IgD-negative memory B cell (primary cell): ENCODE results near the gene DDX10. TPM values are rescaled to one million over a fixed set of nuclear protein-coding genes. Genes with fewer than 3 reads are reported as not detected.
"Not testable (repeated sequence)": the region's sequence is repeated elsewhere in the genome, so short reads cannot be mapped to it uniquely, and the experiment has no call there.

ENCODE experiments used
- H3K27ac Mint-ChIP-seq, 3 donors: one replicate each; pipeline ENCODE4 v1.8.0; 2020 to 2022; ENCODE audit warnings: mild to moderate bottlenecking in 3 of 3, mixed read lengths in 3 of 3, moderate library complexity in 1 of 3
- H3K27me3 Mint-ChIP-seq: one replicate; pipeline ENCODE4 v1.8.0; 2021; ENCODE audit warnings: mixed read lengths
- H3K36me3 Mint-ChIP-seq: one replicate; pipeline ENCODE4 v1.8.0; 2020; ENCODE audit warnings: mild to moderate bottlenecking, mixed read lengths
- H3K4me1 Mint-ChIP-seq, 3 donors: one replicate each; pipeline ENCODE4 v1.8.0; 2020 to 2022; ENCODE audit warnings: mixed read lengths in 3 of 3, mild to moderate bottlenecking in 1 of 3
- H3K4me3 Mint-ChIP-seq, 4 donors: one replicate each; pipeline ENCODE4 v1.8.0; 2020 to 2022; ENCODE audit warnings: mild to moderate bottlenecking in 4 of 4, mixed read lengths in 4 of 4, moderate library complexity in 3 of 4
- H3K9me3 Mint-ChIP-seq, 3 donors: one replicate each; pipeline ENCODE4 v1.8.0; 2020 to 2021; ENCODE audit warnings: mixed read lengths in 3 of 3, mild to moderate bottlenecking in 1 of 3
- polyA plus RNA-seq: library from polyadenylated mRNA; unstranded; fragments of 300-500 nt; fragmentation: Illumina TruSeq; gene quantifications from one replicate; pipeline ENCODE4 v1.2.3, GENCODE V29; 2021

DDX10 gene
- polyA plus RNA-seq, 1 donor from 2014 or later: 19.5 TPM

DNA sequence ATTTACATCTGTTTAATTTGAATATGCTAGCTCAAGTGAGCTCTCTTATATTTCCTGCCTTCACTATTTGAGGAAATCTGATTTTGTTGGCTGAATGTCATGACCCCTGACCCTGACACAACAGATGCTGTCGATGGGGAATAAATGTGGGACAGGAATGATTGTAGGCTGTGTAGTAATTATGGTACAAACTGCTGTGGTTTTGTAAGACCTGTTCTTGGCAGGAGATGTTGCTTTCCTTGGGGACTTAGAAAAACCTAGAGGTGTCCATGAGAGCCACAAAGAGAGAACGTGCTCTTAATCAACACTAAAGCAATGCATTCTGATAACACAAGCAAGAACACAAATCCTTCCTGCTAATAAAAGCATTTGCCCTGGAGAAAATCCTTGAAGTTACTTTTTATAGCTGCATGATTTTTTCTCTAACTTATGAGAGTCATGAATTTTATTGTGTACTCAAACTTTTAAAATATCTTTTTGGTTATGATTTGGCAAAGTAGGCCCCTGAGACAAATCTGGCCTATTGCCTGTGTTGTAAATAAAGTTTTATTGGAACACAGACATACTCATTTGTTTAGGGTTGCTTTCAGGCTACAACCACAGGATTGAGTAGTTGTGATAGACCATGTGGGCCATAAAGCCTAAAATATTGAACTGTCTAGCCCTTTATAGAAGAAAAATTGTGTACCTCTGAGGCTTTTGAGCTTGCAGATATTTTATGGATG is 90.2 kb downstream of the DDX10 start:
- no peaks in the 10 kb centered on the region for H3K9me3 Mint-ChIP-seq
- peaks cover 6% of the 10 kb centered on the region for H3K36me3 Mint-ChIP-seq
- H3K27ac Mint-ChIP-seq: no peak overlapping the region
- no peaks in the 10 kb centered on the region for H3K27me3 Mint-ChIP-seq
- H3K4me3 Mint-ChIP-seq: no peak overlapping the region
- H3K4me1 Mint-ChIP-seq: peaks cover 20 to 43% (median 32%) of the 10 kb centered on the region in 3 donors

DNA sequence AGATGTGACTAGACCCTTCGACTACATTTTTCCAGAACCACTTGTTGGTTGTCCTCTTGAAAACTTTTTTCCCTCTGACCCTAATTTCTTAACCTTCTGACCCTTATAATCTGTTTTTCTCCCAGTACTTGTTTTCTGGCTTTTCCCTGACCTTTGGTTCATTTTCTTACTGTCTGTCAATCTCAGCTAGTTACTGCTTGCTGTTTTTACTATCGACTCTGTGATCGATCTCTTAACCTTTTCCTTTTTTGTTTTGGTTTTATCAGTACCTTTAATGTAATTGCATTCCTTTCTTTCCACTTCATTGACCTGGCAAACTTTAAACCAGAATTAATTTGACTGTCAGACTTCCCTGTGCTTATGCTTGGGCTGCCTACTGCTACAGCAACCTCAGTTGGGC is 92.8 kb downstream of the DDX10 start:
- H3K27ac Mint-ChIP-seq: no peak overlapping the region
- peaks cover 17 to 26% (median 18%) of the 10 kb centered on the region in 3 donors for H3K4me1 Mint-ChIP-seq
- H3K4me3 Mint-ChIP-seq: no peak overlapping the region
- H3K36me3 Mint-ChIP-seq: peaks cover 1% of the 10 kb centered on the region
- H3K27me3 Mint-ChIP-seq: no peaks in the 10 kb centered on the region
- no peaks in the 10 kb centered on the region for H3K9me3 Mint-ChIP-seq

DNA sequence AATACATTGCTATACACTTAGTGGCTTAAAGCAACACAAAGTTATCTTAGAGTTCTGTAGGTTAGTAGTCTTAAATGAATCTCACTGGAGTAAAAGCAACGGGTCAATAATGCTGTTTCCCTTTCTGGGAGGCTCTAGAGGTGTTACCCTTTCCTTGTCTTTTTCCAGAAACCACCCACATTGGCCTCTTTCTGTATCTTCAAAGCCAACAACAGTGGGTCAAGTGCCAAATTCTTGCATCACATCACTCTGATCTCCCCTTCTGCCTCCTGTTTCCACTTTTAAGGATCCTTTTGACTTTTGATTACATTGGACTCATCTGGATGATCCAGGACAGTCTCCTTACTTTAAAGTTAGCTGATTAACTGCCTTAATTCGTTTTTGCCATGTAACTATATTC is 93.6 kb downstream of the DDX10 start:
- H3K27ac Mint-ChIP-seq: no peak overlapping the region
- no peaks in the 10 kb centered on the region for H3K27me3 Mint-ChIP-seq
- peaks cover 19 to 32% (median 19%) of the 10 kb centered on the region in 3 donors for H3K4me1 Mint-ChIP-seq
- H3K36me3 Mint-ChIP-seq: peaks cover 5% of the 10 kb centered on the region
- H3K4me3 Mint-ChIP-seq: no peak overlapping the region
- no peaks in the 10 kb centered on the region for H3K9me3 Mint-ChIP-seq

DNA sequence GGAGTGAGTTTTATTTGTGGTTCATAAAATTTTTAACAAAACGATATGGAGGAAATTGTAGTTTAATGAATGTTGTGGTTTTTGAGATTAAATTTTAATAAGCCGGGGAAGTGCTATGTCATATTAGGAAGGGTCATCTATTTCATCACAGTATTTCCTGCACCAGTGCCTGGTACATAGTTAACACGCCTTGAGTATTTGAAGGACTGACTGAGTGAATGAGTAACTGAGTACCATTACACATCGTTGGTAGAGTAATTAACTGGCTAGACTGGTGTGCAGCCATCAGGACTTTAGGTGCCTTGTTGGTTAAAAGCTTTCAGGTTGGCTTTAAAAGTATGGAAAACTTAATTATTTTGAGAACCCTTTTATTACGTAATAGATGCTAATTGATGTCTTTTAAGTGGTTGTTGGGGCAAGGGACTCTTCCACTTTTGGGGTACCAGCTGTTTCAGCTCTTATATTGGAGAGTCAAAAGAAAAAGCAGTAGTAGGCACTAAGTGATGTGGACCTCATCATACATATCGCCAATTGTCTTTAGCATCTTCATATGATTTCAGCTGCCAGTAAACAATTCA is 101.8 kb downstream of the DDX10 start:
- no peaks in the 10 kb centered on the region for H3K9me3 Mint-ChIP-seq
- H3K27me3 Mint-ChIP-seq: no peaks in the 10 kb centered on the region
- no peak overlapping the region for H3K4me3 Mint-ChIP-seq
- peaks cover 17% of the 10 kb centered on the region for H3K36me3 Mint-ChIP-seq
- peaks cover 7 to 20% (median 7%) of the 10 kb centered on the region in 3 donors for H3K4me1 Mint-ChIP-seq
- no peak overlapping the region for H3K27ac Mint-ChIP-seq

DNA sequence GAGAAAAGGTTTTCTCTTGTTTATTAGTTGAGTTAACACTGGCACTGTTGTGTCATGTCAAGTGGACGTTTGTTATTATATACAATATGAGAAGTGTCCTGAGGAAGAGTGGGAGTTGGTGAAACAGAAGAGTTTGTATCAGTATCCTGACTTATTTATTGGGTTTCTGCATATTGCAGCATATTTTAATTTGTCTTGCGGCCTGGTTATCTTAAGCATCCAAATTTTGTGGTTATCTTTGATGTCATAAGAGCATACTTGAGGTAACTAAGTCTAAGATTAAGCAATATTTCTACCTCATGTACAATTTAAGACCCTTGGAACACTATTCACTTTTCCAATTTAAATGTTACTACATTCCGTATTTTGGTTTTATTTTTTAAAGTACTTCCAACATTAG is 103.5 kb downstream of the DDX10 start:
- Mint-ChIP-seq H3K4me1 (peaks cover 4 to 13% (median 8%) of the 10 kb centered on the region in 3 donors), H3K36me3 (peaks cover 14% of the 10 kb centered on the region), H3K27me3 (no peaks in the 10 kb centered on the region), H3K9me3 (no peaks in the 10 kb centered on the region), H3K27ac (no peak overlapping the region), H3K4me3 (no peak overlapping the region)

DNA sequence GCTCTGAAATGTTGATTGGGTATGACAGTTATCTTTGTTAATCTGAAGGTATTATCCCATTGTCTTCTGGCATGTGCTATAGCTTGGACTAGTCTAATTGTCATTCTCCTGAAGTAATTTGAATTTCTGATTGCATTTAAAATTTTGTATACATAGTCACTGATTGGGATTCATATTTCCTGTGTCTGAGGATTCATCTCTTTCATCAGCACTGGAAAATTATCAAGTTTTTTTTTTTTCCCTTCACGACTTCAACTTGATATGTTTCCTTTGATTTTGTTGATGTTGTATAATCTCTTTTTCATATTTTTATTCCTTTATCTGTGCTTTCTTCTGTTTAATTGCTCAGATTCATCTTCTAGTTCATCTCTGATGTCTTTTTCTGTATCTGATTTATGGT is 104.1 kb downstream of the DDX10 start:
- no peaks in the 10 kb centered on the region for H3K9me3 Mint-ChIP-seq
- H3K27ac Mint-ChIP-seq: no peak overlapping the region
- H3K36me3 Mint-ChIP-seq: peaks cover 14% of the 10 kb centered on the region
- no peaks in the 10 kb centered on the region for H3K27me3 Mint-ChIP-seq
- H3K4me1 Mint-ChIP-seq: peaks cover 4 to 16% (median 8%) of the 10 kb centered on the region in 3 donors
- H3K4me3 Mint-ChIP-seq: no peak overlapping the region

DNA sequence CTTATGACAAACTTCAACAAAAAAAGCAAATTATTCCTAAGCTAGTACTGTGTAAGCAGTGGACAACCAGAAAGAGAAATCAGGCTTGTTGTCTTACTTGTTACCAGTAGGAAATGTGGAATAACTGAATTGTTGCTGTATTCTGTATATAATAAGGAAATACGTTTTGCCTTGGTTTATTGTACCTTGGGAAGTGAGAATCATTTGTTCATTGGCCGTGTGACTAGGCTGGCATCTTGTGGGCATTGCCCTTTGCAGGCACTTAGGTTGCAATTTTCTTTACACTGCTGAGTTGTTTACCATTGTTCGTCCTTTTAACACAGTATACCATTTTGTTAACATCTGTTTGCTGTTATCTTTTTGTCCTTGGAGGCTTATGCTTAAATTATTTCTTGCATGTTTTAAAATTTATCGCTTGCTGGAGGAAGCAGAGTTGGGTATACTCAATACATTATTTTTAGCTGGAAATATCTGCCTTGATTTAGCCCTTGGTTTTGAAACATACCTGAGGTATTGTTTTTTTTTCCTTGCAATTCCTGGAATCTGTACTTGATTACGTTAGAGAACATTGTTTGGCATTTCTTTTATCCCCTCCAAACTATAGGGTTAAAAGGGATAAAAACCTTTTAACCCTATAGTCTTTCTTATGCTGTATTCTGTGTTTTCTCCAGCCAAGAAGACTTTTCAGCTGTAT is 109.3 kb downstream of the DDX10 start:
- no peaks in the 10 kb centered on the region for H3K27me3 Mint-ChIP-seq
- no peak overlapping the region for H3K4me3 Mint-ChIP-seq
- H3K36me3 Mint-ChIP-seq: peaks cover 7% of the 10 kb centered on the region
- H3K9me3 Mint-ChIP-seq: peaks cover 0 to 4% (median 3%) of the 10 kb centered on the region in 3 donors
- no peak overlapping the region for H3K27ac Mint-ChIP-seq
- peaks cover 5 to 10% (median 9%) of the 10 kb centered on the region in 3 donors for H3K4me1 Mint-ChIP-seq

DNA sequence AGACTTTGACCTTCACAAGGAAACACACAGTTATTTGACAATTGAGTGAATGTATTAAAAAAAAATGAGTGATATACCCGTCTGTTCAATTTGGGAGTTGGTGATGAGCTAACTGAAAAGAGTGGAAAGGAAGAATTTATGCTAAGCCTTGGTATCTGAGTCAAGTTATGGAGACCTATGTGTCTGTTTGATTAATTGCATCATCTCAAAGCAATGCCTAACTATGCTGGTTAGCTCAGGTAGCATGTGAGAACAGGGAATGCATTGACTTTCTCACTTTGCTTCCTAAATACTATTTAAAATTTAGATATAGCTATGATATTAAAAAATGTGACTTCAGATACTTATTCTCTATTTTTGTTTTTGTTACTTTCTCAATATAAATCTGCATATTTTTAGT is 110.5 kb downstream of the DDX10 start:
- Mint-ChIP-seq H3K27me3 (no peaks in the 10 kb centered on the region), H3K4me1 (peaks cover 13 to 16% (median 15%) of the 10 kb centered on the region in 3 donors), H3K9me3 (peaks cover 0 to 4% (median 3%) of the 10 kb centered on the region in 3 donors), H3K4me3 (no peak overlapping the region), H3K27ac (no peak overlapping the region), H3K36me3 (peaks cover 7% of the 10 kb centered on the region)

DNA sequence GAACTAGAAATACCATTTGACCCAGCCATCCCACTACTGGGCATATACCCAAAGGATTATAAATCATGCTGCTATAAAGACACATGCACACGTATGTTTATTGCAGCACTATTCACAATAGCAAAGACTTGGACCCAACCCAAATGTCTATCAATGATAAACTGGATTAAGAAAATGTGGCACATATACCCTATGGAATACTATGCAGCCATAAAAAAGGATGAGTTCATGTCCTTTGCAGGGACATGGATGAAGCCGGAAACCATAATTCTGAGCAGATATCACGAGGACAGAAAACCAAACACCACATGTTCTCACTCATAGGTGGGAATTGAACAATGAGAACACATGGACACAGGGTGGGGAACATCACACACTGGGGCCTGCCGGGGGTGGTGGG is 114.3 kb downstream of the DDX10 start:
- not testable (repeated sequence) for H3K36me3 Mint-ChIP-seq, H3K27me3 Mint-ChIP-seq, H3K9me3 Mint-ChIP-seq, H3K27ac Mint-ChIP-seq, H3K4me3 Mint-ChIP-seq
- H3K4me1 Mint-ChIP-seq: peaks cover 15 to 17% (median 16%) of the 10 kb centered on the region in 3 donors

DNA sequence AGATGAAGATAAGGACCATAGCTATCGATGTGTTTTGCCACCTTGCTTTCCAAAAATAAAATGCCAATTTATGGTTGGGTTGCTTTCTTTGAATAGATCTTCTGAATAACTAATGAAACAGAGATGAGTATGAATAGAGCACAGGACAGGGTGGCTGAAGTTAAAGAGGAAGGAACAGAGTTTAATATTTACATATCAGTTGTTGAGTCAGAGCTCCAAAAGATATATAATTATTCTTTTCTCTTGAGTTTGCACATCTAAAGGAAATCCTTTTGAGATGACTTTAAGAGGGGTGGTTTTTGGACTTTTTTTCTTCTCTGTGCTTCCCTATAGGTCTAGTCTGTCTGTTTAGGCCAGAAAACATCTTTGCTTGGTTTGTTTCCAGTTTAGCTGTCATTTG is 115.2 kb downstream of the DDX10 start:
- Mint-ChIP-seq H3K4me3 (peak overlapping the region in 1 of 4 donors; percentile 82), H3K9me3 (peaks cover 0 to 4% (median 3%) of the 10 kb centered on the region in 3 donors), H3K36me3 (peaks cover 9% of the 10 kb centered on the region), H3K4me1 (peaks cover 11 to 19% (median 17%) of the 10 kb centered on the region in 3 donors), H3K27me3 (no peaks in the 10 kb centered on the region), H3K27ac (no peak overlapping the region)

DNA sequence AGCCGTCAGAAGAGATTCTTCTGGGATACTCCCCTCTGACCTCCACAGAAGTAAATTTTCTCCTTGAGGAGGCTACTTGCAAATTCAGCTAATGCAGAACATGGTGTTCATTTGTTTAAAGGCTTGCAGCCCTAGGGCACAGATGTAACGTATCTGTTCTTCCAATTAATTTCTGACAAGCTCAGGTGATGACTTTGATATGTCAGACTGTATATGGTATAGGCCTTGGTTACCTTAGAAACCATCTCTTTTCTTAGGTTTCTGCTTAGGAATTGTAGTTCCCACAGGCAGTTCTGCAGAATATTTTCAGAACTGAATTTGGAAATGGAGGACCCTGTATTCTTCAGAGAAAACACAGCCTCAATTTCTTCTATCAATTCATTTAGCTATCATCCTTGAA is 117.1 kb downstream of the DDX10 start:
- Mint-ChIP-seq H3K4me1 (peaks cover 17 to 27% (median 19%) of the 10 kb centered on the region in 3 donors), H3K36me3 (peaks cover 8% of the 10 kb centered on the region), H3K9me3 (no peaks in the 10 kb centered on the region), H3K27me3 (no peaks in the 10 kb centered on the region), H3K27ac (no peak overlapping the region), H3K4me3 (no peak overlapping the region)

DNA sequence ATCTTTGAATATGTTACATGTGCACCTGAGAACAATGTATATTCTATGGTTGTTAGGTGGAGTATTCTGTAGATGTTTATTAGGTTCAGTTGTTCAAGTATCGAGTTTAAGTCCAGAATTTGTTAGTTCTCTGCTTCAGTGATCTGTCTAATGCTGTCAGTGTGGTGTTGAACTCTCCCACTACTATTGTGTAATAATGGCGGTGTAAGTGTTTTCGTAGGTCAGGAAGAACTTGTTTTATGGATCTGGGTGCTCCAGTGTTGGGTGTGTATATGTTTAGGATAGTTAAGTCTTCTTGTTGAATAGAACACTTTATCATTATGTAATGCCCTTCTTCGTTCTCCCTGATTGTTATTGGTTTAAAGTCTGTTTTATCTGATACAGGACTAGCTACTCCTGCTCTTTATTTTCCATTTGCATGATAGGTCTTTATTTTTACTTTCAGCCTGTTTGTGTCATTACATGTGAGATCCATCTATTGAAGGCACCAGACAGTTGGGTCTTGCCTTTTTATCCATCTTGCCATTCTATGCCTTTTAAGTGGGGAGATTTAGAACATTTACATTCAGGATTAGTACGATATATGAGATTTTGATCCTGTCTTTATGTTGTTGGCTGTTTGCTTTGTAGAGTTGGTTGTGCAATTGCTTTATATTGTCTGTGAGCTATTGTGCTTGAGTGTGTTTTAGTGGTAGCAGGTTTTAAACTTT is 121.6 kb downstream of the DDX10 start:
- H3K4me1 Mint-ChIP-seq: peaks cover 17 to 36% (median 35%) of the 10 kb centered on the region in 3 donors
- no peak overlapping the region for H3K4me3 Mint-ChIP-seq
- no peaks in the 10 kb centered on the region for H3K9me3 Mint-ChIP-seq
- no peaks in the 10 kb centered on the region for H3K27me3 Mint-ChIP-seq
- H3K27ac Mint-ChIP-seq: no peak overlapping the region
- peaks cover 7% of the 10 kb centered on the region for H3K36me3 Mint-ChIP-seq

DNA sequence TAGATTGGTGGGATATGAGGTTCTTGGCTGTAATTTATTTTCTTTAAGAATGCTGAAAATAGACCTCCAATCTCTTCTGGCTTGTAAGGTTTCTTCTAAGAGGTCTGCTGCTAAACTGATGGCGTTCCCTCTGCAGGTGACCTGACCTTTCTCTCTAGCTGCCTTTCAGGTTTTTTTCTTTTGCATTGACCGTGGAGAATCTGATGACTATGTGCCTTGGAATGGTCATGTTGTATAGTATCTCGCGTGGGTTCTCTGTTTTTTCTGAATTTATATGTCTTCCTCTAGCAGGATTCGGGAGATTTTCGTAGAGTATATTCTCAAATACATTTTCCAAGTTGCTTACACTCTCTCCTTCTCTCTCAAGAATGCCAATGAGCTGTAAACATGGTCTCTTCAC is 122.2 kb downstream of the DDX10 start:
- Mint-ChIP-seq H3K4me3 (no peak overlapping the region), H3K4me1 (peaks cover 17 to 38% (median 35%) of the 10 kb centered on the region in 3 donors), H3K36me3 (peaks cover 7% of the 10 kb centered on the region), H3K27me3 (no peaks in the 10 kb centered on the region), H3K9me3 (no peaks in the 10 kb centered on the region), H3K27ac (no peak overlapping the region)

DNA sequence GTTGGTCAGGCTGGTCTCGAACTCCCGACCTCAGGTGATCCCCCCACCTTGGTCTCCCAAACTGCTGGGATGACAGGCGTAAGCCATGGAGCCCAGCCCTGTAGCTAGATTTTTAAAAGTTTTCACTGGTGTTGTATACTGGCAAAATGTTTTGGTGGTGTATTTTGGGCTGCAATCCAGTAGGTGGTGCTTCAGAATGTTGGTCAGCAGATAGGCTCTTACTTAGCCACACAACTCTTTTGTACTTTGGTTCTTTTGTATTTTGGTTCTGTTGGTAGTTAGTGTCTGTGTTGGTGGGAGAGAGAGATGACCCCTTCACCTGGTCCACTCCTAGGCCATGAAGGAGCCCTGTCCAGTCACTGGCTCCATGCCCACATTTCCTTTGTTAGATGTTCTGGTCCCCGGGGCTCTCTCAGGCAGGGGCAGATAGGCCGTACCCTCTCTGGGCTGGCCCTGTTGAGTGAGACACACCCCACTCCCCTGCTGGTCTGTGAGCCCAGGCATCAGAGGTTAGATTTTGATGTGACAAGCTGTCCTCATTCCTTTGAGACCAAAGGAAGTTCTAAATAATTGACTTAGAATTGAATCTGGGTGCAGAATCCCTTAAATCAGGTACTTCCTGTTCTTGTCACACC is 123.8 kb downstream of the DDX10 start:
- Mint-ChIP-seq H3K4me3 (no peak overlapping the region), H3K9me3 (no peaks in the 10 kb centered on the region), H3K27me3 (no peaks in the 10 kb centered on the region), H3K27ac (no peak overlapping the region), H3K36me3 (peaks cover 3% of the 10 kb centered on the region), H3K4me1 (peaks cover 11 to 40% (median 32%) of the 10 kb centered on the region in 3 donors)
